ENCODE measurements around the gene VENTX. TPM values are rescaled to one million over a fixed set of nuclear protein-coding genes. Genes with fewer than 3 reads are reported as not detected.

Gene VENTX
- total RNA-seq, 1 experiment from 2014 or later: not detected

- H3K9me3 ChIP-seq (ENCODE audit: control insufficient read depth in 1 of 2, insufficient read depth in 1 of 2, low read depth in 1 of 2, low read length in 2 of 2): no peaks in the 10 kb centered on the region
- ChIA-PET POLR2A (no interaction called here), CTCF (no interaction called here), RAD21 (ENCODE audit: low non-redundant PET in 1 of 2, low total read pairs in 2 of 2, uncharacterized antibody in 2 of 2, unreplicated experiment in 2 of 2) (no interaction called here)
- ATAC-seq (no peak), DNase-seq (ENCODE audit: low read depth, low spot score) (no peak)
- TF ChIP-seq ATF3 (IDR thresholded peaks at IDR 0.05): no peak
- TF ChIP-seq SP1 (IDR thresholded peaks at IDR 0.05; ENCODE audit: low read depth): no peak
- TF ChIP-seq EGR1 (IDR thresholded peaks at IDR 0.05; ENCODE audit: low read depth): no peak
- no peak for TF ChIP-seq ZFX (IDR thresholded peaks at IDR 0.05)
- no peak for TF ChIP-seq POLR2AphosphoS5 (IDR thresholded peaks at IDR 0.05; ENCODE audit: low read depth, low read length)
- no peak for TF ChIP-seq FOSL1 (IDR thresholded peaks at IDR 0.05; ENCODE audit: low read depth)
- no peak for TF ChIP-seq ZNF274 (IDR thresholded peaks at IDR 0.05; ENCODE audit: low read depth, low read length)
- TF ChIP-seq SIN3A (IDR thresholded peaks at IDR 0.05; ENCODE audit: low read depth): no peak
- no peak for TF ChIP-seq TCF7L2 (IDR thresholded peaks at IDR 0.05; ENCODE audit: borderline replicate concordance, extremely low read depth, insufficient read depth, insufficient read length)
- TF ChIP-seq, protein P1, sequence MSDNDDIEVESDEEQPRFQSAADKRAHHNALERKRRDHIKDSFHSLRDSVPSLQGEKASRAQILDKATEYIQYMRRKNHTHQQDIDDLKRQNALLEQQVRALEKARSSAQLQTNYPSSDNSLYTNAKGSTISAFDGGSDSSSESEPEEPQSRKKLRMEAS (IDR thresholded peaks at IDR 0.05): no peak
- no peak for TF ChIP-seq EZH2 (IDR thresholded peaks at IDR 0.05)
- TF ChIP-seq JUND (IDR thresholded peaks at IDR 0.05): no peak
- TF ChIP-seq YY1 (IDR thresholded peaks at IDR 0.05; ENCODE audit: extremely low read depth, insufficient replicate concordance, low read depth, low read length): no peak
- no peak for TF ChIP-seq RAD21 (IDR thresholded peaks at IDR 0.05; ENCODE audit: low read depth)
- no peak for TF ChIP-seq EZH2phosphoT487 (IDR thresholded peaks at IDR 0.05; ENCODE audit: borderline replicate concordance)
- no peak for TF ChIP-seq POLR2A (IDR thresholded peaks at IDR 0.05; ENCODE audit: borderline replicate concordance, extremely low read depth, insufficient read depth, insufficient read length)
- TF ChIP-seq, protein P2, sequence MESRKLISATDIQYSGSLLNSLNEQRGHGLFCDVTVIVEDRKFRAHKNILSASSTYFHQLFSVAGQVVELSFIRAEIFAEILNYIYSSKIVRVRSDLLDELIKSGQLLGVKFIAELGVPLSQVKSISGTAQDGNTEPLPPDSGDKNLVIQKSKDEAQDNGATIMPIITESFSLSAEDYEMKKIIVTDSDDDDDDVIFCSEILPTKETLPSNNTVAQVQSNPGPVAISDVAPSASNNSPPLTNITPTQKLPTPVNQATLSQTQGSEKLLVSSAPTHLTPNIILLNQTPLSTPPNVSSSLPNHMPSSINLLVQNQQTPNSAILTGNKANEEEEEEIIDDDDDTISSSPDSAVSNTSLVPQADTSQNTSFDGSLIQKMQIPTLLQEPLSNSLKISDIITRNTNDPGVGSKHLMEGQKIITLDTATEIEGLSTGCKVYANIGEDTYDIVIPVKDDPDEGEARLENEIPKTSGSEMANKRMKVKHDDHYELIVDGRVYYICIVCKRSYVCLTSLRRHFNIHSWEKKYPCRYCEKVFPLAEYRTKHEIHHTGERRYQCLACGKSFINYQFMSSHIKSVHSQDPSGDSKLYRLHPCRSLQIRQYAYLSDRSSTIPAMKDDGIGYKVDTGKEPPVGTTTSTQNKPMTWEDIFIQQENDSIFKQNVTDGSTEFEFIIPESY (IDR thresholded peaks at IDR 0.05; ENCODE audit: extremely low read depth, insufficient replicate concordance, low read length): no peak
- no peak for TF ChIP-seq CEBPB (IDR thresholded peaks at IDR 0.05; ENCODE audit: low read depth)
- H2AFZ ChIP-seq (ENCODE audit: low read depth, low read length, poor library complexity, severe bottlenecking): no peak overlapping the region
- no peaks in the 10 kb centered on the region for H3K79me2 ChIP-seq (ENCODE audit: insufficient read depth, low read length)
- no peaks in the 10 kb centered on the region for H3K4me1 ChIP-seq (ENCODE audit: control insufficient read depth in 1 of 2, insufficient read depth in 2 of 2, low read length in 2 of 2)
- H3K9me2 ChIP-seq (ENCODE audit: insufficient read depth): no peaks in the 10 kb centered on the region
- H3K27me3 ChIP-seq (ENCODE audit: insufficient read depth, low read length): no peaks in the 10 kb centered on the region
- no TSS peak for BruUV-seq (replicated peaks)
- no peaks in the 10 kb centered on the region for H4K20me1 ChIP-seq (ENCODE audit: insufficient read depth)
- H3K9ac ChIP-seq (ENCODE audit: low read length): no peak overlapping the region
- H3K4me2 ChIP-seq (ENCODE audit: low read length): no peak overlapping the region
- intact Hi-C loops (cut with micrococcal nuclease): no loop called here
- no peaks in the 10 kb centered on the region for H3K36me3 ChIP-seq (ENCODE audit: control insufficient read depth in 1 of 2, insufficient read depth in 2 of 2, low read length in 2 of 2)
- H3K4me3 ChIP-seq (replicated peaks in 1 of 2; ENCODE audit: low read depth in 1 of 2, low read length in 2 of 2): no peak overlapping the region
- no peak overlapping the region for H3K27ac ChIP-seq (ENCODE audit: low read depth, low read length)
These were observed 30.0 kb upstream of the VENTX start for GRCh38 chr10:133207627-133208026.

Measured in HCT116 (cell line).